AG09309 (cell line): Measurements from ENCODE around the gene ZNF554.

ENCODE experiments used
- DNase-seq: peaks from one replicate; pipeline ENCODE4 v3.0.0-alpha.2; 2010; ENCODE audit warnings: low read depth
- H3K4me3 ChIP-seq: 2 replicates; pipeline ENCODE4 v1.5.1; 2011; ENCODE audit warnings: mild to moderate bottlenecking, low read depth, low read length, moderate library complexity; ENCODE audit not compliant: control insufficient read depth
- CTCF ChIP-seq: IDR thresholded peaks from 2 replicates; pipeline ENCODE4 v1.5.1; 2011; ENCODE audit warnings: mild to moderate bottlenecking, low read depth, low read length, inconsistent platforms; ENCODE audit not compliant: insufficient read depth, control insufficient read depth; ENCODE audit errors: missing control alignments

ZNF554 gene

GRCh38 chr19:2796659-2797266, 22.9 kb upstream of the ZNF554 start:
- no peak for DNase-seq
- no peak for TF ChIP-seq CTCF
- no peak overlapping the region for H3K4me3 ChIP-seq

GRCh38 chr19:2797280-2797679, 22.4 kb upstream of the ZNF554 start:
- no peak for DNase-seq
- no peak for TF ChIP-seq CTCF
- H3K4me3 ChIP-seq = no peak overlapping the region

DNA sequence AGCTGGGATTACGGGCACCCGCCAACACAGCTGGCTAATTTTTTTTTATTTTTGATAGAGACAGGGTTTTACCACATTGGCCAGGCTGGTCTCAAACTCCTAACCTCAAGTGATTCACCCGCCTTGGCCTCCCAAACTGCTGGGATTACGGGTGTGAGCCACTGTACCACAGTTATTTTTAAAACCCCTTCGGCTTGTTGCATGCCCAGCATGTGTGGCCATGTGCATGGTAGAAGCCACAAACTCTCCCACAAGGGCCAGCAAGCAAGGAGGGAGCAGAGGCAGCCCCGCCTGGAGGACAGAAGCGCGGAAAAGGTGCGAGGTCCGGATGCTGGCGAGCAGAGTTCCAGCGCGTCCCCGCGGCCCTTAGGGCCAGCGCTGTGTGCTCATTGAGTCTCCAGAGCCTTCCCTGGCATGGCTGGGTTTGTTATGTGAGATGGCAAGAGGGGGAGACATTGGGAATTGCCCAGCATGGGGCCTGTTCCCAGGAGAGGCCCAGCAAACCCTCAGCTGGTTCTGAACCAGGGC, 21.4 kb upstream of the ZNF554 start:
- no peak for DNase-seq

DNA sequence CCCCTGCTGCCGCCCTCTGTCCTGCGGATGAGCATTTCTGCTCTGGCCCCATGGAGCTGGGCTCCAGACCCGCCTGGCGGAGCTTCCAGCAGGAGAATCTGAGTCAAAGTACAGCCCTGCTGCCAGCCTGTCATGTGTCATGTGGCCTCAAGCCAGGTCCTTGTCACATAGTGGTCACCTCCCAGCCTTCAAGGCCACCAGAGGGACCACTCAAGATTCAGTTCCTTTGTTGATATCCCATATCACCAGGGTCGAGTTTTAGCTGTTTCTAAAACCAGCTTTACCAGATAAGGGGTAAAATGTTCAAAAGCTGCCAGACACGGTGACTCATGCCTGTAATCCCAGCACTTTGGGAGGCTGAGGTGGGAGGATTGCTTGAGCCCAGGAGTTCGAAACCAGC, 20.9 kb upstream of the ZNF554 start:
- DNase-seq = no peak
- no peak for TF ChIP-seq CTCF

More for the DNA sequence above, 21.4 kb upstream of the ZNF554 start:
- TF ChIP-seq CTCF = no peak
- no peak overlapping the region for H3K4me3 ChIP-seq

DNA sequence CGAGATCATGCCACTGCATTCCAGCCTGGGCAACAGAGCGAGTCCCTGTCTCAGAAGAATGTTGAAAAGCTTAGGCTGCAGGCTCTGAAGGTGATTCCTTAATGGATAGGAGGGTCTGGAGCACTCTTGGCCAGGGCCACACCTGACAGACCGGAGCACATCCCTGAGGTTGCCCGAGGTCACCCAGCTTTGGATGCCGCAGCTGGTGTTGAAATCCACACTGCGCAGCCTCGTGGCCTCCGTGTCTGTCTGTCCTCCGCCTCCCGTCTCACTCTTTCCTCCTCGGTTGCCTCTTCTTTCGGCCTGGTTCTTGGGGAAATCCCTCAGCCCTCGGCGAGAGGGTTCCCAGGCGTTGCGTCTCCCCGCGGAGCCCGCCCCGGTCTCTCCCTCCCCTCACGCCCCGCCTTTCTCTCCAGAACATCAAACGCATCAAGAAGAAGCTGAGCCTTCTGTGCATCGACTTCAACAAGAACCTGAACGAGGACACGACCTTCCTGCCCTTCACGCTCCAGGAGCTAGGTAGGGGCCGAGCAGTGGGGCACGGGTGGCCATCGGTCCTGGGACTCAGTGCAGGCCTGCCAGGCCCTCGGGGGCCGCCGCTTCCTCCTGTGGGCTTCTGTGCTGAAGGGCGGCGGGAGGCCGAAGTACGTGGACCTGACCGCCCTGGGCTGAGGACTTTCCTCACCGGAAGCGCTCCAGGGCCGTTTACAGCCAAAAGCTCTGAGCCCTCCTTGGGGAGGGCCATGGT, 20.2 kb upstream of the ZNF554 start:
- no peak for TF ChIP-seq CTCF
- no peak overlapping the region for H3K4me3 ChIP-seq
- DNase-seq = no peak

More for the DNA sequence above, 20.9 kb upstream of the ZNF554 start:
- no peak overlapping the region for H3K4me3 ChIP-seq

- DNase-seq = no peak
- no peak for TF ChIP-seq CTCF
- H3K4me3 ChIP-seq = no peak overlapping the region
These were observed 19.2 kb upstream of the ZNF554 start for GRCh38 chr19:2800506-2800905.
